Measurements from ENCODE around the gene GATD1.

GATD1 gene

DNA sequence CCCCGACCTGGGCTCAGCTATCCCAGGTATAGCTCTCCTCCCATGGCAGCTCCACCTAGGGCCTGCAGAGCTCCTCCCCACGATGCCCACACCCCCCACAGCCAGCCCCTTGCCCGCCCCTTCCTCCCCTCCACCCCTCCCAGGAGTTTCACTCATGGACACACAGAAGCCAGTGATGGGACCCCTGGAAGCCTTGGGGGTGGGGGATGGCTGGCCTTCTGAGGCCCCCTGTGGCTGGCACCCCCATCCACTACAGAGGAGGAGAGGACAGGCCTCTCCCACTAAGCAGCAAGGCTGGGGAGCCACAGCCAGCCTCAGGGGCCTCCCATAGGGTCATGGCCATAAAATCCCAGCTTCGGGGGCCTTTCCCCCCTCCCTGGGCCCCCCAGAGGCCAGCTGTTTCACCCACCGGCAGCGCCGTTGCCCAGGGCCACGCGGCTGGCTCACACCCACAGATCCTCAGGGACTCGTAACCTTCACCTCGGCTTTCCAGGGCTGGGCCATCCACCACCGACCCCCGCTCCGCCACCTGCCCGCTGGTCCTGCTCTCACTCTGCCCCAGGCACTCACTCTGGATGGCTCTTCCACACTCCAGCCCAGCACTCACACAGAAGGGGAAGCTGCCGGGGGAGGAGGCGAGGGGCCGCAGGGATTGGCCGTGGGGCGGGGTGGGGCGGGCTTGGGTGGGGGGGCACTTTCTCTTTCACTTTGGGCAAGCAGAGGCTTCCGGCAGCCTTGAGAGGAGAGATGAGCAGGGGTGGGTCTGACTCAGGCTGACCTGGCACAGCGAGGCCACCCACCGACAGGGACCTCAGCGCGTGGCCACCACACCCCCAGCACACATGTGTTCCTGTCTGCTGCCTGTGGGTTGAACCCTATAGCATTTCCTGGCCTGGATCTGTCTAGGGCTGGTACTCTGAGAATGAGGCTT, 18.6 kb upstream of the GATD1 start:
- peak; percentile 92 for DNase-seq

DNA sequence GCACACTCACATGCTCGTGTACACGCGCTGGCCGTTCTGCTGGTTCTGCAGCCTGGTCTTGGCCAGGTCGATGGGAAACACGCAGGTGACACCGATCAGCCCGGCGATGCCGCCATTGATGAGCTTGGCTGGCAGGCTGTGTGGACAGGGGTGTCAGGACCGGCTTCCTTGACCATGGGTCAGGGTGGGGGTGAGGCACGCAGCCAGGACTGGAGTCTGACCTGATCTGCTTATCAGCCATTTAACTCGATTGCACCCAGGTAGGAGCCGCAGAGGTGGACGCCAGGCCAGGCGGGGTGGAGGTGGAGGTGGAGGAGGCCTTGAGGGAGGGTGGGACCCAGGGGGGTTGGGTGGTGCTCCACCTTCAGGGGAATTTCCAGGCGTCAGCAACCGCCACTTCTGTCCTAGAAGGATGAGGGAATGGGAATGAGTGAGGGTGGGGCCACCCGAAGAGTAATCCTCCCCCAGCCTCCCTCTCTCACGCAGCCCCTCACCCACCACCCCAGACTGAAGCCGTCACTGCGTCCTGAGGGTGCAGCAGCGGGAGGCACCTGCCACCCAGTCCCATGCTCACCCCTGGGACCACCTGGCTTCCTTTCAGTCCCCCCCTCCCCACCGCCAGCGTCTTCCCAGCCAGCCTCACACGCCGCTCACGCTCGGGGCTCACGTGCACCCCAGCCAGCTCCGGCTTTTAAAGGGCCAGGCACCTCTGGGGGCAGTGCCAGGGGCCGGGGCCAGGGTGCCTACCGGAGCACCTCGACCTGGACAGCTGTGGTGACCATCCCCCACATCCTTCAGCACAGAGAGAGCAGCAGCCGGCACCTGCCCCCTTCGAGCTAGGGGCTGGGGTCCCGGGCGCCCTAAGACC, 17.7 kb upstream of the GATD1 start:
- no peak for DNase-seq

DNA sequence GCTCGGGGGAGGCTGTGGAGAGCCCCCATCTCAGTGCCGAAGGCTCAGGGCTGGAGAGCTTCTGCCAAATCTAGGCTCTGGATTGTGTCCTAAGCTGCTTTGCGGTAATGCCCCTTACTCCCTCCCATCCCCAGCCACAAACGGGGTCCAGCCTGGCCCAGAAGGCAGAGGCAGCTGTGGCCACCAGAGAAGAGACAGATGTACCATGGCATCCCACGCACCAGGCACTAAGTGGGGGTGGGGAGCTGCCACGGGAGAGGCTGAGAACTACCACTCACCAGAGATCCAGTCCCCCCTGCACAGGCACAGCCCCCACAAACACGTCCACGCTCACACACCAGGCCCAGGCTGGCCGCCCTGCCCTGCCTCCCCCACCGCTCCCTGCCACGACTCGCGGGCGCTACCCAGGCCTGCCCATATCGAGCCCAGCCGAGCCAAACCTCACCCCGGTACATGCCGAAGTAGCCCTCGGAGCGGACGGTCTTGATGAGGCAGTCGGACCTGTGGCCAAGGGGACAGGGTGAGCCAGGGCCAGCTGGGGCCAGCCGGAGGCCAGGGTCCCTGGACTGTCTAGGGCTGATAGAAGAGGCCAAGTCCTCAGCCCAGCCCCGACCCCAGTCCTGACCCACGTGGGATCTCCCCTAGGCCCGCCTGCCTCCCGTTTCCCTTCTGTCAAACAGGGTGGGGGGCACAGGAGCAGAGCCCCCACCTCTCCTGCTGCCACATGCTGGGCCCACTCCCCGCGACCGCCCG, 16.9 kb upstream of the GATD1 start:
- no peak for DNase-seq

DNA sequence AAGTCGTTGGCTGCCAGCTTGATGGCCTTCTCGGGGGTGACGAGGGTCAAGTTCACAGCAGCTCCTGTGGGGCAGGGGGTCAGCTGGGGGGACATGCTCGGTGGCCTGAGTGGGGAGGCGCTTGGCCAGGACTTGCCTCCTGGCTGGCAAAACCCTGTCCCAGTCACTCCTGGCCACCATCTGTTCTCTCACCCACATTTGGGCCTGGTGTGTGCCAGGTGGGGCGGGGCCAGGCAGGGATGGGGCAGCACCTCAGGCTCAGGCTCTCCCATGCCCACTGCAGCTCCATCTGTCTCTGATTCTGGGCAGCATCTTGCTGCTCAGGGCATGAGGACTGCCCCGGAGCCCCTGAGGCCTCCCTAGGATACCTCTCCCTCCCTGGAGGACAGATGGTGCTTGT, 16.3 kb upstream of the GATD1 start:
- DNase-seq, result no peak

DNA sequence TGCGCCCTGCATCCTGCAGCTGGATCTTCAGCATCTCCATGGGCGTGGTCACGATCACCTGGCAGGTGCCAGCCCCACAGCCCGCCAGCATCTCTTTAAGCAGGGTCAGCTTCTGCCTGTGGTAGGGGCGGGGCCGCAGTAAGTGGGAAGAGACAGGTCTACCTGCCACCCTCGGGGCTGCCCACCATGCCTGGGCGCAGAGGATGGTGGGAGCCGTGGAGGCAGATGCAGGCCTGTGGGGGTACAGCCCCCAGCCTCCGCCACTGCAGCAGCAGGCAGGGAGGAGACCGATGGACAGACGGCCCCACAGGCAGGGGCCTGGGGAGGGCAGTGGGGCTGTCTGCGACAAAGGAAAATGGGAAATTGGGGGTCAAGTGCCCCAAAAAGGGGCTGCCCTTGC, 15.6 kb upstream of the GATD1 start:
- no peak for DNase-seq

DNA sequence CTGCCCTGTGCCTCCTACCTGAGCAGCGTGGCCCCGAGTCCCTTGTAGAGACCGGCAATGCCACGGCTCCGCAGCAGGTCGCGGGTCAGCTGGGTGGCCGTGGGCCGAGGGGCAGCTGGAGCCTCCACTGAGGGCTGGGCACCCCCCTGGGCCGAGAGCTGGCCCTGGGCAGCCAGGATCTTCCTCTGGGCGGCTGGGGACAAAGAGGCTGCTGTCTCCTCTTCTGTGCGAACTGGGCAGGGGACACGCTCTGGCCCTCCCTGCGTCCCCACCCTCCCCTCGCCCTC, 15.2 kb upstream of the GATD1 start:
- DNase-seq, result no peak

DNA sequence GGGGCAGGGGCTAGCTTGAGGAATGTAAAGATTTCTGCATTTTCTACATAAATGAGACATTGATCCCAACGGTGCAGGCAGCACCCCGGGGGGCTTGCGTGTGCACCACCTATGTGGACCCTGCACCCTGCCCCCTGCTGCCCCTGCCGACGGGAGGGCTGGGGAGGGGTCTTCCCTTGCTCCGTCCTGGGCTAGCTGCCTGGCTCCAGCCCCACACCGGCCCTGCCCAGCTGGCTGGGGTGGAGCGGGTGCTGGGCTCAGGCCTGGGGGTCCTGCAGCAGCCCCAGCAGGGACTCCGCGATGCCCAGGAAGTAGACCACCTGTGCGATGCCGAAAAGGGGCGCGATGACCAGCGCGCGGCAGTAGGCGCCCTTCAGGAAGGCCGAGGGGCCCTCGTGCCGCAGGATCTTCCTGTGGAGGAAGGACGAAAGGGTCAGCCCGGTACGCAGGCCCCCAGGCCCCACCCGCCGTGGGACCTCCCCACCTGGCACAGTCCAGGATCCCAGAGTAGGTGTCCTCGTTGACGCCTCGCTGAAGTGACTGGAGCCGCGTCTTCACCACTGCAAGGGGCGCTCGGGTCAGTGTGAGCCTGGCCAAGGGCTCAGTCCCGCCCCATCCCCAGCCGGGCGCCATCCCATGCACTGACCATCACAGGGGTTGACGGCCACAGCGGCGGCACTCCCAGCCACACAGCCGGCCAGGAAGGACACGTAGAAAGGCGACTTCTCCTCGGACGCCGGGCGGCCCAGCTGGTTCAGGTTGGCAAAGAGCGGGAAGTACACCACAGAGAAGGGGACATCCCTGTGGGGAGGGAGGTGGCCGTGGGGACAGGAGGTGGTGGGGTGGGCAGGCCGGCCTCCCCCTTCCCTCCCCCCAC, 14.6 kb upstream of the GATD1 start:
- DNase-seq, result no peak

DNA sequence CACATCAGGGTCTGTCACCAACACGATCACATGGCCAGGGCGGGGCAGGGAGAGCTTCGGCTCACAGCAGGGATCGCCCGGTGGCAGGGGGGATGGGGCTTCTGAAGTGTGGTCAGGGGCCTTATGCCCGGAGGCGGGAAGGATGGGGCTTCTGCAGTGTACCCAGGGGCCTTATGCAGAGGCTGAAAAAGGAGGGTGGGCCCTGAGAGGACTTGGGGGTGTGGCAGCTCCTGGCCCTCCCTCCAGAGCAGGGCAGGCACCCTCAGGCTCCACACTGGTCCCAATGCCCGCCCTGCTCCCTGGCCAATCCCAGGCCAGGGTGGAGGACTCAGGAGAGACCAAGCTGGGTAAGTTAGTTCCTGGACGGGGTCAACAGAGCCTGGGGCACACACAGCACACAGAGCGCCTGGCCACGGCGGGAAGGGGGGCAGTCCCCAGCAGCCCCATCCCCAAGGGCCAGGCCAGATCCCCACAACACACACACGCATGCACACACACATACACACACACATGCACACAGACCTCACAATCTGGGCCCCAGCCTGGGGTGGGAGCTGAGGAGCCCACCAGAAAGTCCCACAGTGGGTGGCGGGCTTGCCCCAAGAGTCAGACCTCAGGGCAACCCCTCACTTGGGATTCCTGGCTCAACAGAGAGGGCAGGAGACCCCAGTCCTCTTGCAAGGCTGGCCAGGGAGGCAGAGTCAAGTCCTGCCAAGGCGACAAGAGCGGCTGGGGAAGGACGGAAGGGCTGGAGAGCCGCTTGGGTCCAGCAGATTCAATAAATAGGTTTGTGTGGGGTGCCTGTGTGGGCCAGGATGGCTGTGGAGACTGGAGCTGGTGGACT, 13.7 kb upstream of the GATD1 start:
- DNase-seq, result peak; percentile 39

DNA sequence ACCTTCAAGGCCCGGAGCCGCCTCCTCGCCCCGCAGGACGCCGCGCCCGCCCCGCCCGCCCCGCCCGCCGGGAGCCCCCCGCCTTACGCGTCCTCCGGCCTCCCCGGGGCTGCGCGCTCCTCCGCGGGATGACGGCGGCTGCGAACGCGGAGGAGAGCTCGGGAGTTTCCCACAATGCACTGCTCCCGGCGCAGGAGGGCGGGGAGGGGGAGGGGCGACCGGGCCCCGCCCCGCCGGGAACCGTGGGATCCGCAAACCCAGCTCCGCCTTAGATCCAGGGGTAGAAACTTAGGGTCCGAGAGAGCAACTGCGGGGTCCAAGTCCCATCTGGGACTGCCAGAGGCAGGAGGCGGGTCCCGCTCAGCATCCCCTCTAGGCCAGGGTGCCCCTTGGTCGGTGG, 12.7 kb upstream of the GATD1 start, which contains the start of gene CEND1:
Gene CEND1 (minus strand): TSS at position 148 of the 400 bp plus-strand sequence. CDS start 1,514 bp downstream, outside the sequence.
- DNase-seq, result peak; percentile 32

DNA sequence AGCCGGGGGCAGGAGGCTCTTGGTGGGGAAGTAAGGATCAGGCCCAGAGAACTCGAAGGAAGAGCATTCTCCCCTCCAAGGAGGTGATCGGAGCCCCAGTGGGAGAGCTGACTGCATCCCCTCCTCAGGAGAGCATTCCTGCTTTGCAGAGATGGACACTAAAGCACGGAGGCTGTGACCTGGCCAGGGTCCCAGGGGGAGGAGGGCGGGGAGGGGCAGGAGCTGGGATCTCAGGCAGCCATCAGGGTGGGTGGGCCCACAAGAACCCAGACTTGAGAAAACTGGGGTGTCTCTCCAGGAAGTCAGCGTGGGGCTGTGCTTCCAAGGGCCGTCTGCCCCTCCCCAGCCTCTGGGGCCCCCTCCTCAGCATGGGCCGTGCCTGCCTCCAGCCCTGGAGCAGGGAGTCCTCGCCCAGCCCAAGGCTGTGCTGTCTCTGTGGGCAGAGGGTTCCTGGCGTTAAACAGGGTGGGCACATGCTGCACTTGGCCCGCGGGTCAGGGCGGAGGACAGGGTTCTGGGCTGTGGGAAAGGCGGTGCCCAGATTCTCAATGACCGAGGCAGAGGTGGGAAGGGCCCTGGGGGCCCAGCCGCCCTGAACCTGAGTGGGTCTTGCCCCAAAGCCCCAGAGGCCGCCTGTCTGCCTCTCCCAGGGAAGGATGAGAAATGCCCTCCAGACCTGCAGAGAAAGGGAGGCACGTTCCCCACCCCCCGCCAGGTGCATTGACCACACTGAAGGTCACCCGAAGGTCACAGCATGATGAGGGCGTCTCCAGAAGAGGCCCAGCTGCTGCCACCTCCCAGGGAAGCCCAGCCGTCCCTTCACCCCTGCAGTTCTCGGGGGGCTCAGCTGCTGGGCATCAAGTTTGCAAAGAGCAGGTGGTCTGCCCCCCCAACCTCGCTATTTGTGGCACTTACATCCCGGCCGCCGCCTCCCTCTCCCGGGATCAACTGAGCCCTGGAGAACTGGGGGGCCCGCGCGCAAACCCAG, 12.0 kb upstream of the GATD1 start:
- DNase-seq, result no peak

DNA sequence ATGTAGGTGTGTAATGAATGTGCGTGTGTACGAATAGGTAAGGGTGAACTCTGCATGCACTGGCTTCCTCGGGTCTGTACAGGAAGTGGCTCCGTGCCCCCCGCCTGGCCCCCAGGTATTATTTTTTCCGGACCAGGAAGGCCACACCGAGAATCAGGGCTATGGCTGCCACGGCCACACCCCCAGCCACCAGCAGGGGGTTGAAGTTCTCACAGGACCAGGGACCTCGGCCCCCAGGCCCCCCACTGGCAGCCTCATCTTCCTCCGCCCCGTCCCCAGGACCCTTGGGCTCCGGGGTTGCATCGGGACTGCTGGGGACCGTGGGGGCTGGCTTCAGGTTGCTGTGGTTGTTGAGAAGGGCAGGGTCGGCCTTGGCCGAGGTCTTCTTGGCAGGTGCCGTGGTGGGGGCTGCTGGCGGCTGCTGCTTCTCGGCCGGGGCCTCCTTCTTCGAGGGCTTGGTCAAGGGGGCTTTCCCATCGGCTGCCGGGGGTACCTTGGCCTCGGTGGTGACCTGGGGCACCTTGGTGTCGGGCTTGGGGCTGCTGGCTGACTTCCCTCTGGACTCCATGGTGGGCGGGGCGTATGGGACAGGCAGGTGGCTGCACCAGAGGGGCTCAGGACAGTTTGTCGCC, 10.8 kb upstream of the GATD1 start:
- DNase-seq, result no peak

DNA sequence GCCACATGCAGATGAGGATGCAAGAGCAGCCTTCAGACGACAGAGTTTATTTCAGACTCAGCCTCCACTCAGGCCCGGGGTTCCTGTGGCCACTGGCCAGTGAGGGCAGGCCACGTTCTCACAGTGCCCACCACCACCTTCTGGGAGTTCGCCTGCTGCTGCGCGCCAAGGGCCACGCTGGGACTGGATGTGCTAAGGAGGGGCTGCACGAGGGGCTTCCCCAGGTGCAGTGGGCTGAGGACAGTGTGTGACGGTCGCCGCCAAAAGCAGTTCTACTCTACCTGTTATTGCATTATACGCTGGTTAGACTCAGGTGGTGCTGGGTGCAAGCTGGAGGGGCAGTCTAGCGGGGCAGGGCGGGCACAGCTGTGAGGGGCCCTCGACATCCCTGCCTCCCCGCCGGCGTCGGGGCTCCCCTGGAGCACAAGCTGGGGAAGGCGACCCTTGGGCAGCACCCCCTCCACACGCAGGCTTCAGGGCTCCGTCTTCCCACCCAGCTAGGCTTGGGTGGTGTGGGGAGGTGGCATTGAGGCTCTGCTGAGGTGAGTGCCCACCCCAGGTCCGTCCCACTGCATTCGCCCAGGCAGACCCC, 9.9 kb upstream of the GATD1 start:
- DNase-seq, result no peak

DNA sequence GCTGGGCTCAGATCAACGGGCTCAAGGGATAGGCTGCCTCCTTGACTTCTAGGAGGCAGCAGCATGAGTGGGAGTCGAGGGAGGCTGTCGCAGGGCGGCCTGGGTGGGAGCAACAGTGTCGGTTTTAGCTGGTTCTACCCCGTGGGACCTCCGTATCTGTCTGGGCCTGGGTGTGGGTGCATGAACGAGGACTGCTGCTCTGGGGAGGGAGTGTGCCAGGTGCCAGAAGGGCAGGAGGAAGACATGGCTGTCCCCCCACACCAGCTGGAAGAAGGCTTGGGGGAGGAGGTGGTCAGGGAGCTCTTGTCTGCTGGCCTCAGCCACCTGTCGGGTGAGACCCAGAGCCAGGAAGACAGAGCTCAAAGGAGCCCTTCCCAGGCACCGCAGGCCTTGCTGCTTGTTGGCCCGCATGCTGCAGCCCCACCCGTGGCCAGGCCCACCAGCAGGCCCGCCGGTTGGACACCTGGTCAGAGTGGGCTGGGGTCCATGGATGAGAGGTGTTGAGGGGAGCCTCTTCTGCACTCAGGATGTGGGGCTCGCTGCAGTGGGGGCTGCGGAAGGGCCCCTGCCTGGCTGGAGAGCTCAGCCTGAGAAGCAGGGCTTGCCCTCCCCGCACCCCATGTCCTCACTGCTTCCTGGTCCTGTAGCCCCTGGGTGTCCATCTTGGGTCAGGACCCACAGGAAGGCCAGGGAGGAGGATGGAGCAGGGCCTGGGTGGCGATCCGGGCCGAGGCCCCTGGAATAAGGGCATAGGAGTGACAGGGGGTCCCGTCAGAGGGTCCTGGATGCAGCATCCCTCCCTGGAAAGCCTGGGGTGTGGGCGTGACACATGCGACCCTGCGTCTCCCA, 9.2 kb upstream of the GATD1 start:
- no peak for DNase-seq

DNA sequence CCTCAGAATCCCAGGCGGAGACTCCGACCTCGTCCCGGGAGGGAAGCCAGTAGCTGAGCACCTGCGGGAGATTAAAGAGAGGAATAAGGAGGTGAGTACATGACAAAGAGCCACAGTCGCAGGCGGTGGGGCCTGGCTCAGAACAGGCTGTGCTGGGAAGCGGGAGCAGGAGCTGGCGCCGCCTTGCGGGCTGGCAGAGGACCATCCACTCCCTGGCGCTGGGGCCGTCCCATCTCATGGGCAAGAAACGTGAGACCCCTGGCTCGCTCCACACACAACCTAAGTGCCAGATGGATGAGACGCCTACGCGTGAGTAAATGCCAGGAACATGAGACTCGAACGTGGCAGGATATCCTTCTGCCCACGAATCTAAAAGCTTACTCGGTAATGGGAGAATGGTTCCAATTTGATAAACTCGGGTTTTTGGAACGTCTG, 6.3 kb upstream of the GATD1 start:
- DNase-seq, result peak; percentile 82

DNA sequence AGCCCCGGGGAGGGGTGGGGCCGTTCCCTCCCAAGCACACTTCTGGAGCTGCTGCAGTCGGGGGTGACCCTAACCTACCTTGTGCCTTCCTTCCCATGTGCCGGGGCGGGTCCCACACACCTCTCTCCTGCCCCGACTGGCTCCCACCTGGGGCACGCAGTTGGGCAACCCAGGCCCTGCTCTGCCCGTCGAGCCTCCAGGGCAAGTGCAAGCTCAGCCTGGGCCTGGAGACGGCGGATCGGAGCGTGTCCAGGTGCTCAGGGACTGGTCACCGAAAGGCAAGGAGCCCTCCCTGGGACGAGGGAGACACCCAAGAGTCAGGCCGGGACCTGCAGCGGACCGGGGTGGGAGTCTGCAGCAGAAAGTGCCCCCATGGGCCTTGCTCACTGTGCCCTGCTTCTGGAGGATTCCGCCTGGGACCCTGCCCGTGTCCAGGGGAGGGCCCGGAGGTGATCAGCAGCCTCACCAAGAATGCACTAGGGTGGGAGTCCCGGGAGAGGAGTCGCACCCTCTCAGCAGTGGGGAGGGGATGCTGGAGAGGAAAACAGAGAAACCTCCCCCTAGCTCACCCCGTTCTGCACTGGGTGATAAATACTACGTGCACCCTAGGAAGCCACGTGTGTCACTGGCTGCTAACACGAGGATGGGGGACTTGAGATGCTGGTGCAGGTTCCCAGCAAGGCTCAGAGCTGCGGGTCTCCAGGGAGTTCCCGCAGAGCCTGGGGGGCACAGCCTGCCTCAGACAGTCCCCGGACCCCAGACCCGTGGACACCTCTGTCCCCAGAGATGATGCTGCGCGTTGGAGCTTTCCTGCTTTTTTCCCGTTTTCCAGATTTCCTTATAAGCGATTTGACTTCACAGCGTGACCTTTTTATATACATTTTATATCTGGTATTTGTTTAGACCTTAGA, 5.2 kb upstream of the GATD1 start:
- DNase-seq, result no peak

DNA sequence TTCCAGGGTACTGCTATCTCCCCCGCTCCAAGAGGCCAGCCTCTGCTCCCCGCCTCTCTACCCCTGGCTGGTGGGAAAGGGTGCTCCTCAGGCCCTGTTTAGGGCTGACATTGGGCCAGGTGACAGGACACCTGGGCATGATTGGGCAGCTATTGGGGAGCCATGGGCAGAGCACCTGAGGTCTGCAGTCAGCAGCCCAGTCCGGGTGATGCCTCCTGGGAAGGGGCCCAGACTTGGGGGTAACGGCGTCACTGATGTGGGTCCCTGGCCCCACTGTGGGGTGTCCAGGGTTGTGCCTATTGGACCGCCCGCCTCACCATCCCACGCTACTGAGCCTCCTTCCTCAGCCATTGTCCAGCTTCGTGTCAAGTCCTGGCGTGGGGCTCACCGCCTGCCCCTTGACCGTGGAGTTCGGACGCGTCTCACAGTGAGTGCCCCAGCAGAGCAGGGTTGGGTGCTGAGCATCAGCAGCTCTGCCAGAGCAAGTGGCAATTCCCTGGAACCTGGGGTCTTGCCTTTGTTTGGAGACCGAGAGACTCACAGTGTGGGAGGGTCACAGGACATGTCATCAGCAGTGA, 2.8 kb upstream of the GATD1 start:
- no peak for DNase-seq
